HepG2 (cell line): ENCODE data around the gene IL10. TPM values are rescaled to one million over a fixed set of nuclear protein-coding genes. Genes with fewer than 3 reads are reported as not detected.

ENCODE experiments used
- ATAC-seq: fragments of 200-7000 bp; cut with Tn5 transposase; 3 replicates; pipeline ENCODE4 v1.9.1; 2020; ENCODE audit warnings: mild to moderate bottlenecking, moderate library complexity
- BruUV-seq: library from RNA; stranded (reverse); fragments of 400-500 nt; replicated peaks from 2 replicates; lab custom pipeline; 2021; lab: Mats Ljungman, UMichigan
- CTCF ChIA-PET: fragments of 300-600 bp; formaldehyde crosslinking; extraction: SDS; loops from one replicate; lab custom pipeline; 2021; ENCODE audit warnings: low total read pairs, inconsistent platforms, low intra/inter-chr PET ratio; lab: Yijun Ruan, JAX
- POLR2A ChIA-PET: fragments of 350-600 bp; sonication (Branson Sonifier 250); formaldehyde crosslinking; loops from one replicate; lab custom pipeline; 2020; ENCODE audit warnings: antibody characterized with exemption, inconsistent platforms; lab: Yijun Ruan, JAX
- DNase-seq: peaks from one replicate; pipeline ENCODE4 v3.0.0-alpha.2; 2015; ENCODE audit warnings: low spot score
- FAIRE-seq: peaks from 3 replicates; lab custom pipeline; 2011; peaks lifted over from hg19 to GRCh38; lab: Jason Lieb, UNC
- H2AFZ ChIP-seq: one replicate; pipeline ENCODE4 v1.6.1; 2011; ENCODE audit warnings: low read length, inconsistent platforms
- H3K27ac ChIP-seq: fragments of 300-600 bp; 3 replicates; pipeline ENCODE4 v1.8.0; 2011; ENCODE audit warnings: mixed run types, mild to moderate bottlenecking, mixed read lengths, low read length, inconsistent platforms; ENCODE audit not compliant: insufficient read depth; ENCODE audit errors: extremely low read length
- H3K27me3 ChIP-seq, 2 experiments: fragments of 200-600 bp in 1 of 2; 2 replicates in 1 of 2; 3 replicates in 1 of 2; pipeline versions ENCODE4 v1.6.0 to v1.8.0; 2011; ENCODE audit warnings: low read length in 2 of 2, mild to moderate bottlenecking in 2 of 2, moderate library complexity in 2 of 2, inconsistent platforms in 1 of 2; ENCODE audit not compliant: insufficient read depth in 2 of 2, control insufficient read depth in 1 of 2
- H3K36me3 ChIP-seq, 2 experiments: fragments of 200-600 bp in 1 of 2; replicated peaks in 1 of 2; 2 replicates in 1 of 2; 3 replicates in 1 of 2; pipeline versions ENCODE4 v1.5.1 to v1.8.0; 2011; ENCODE audit warnings: low read length in 2 of 2, inconsistent platforms in 1 of 2; ENCODE audit not compliant: insufficient read depth in 2 of 2, control insufficient read depth in 1 of 2
- H3K4me1 ChIP-seq: 2 replicates; pipeline ENCODE4 v1.5.1; 2012; ENCODE audit warnings: low read length, inconsistent platforms; ENCODE audit not compliant: insufficient read depth
- H3K4me2 ChIP-seq: 2 replicates; pipeline ENCODE4 v1.6.0; 2011; ENCODE audit warnings: low read depth, low read length, inconsistent platforms
- H3K4me3 ChIP-seq, 3 experiments: fragments of 200-600 bp in 1 of 3; sonication (generic), shearing (Covaris generic) in 1 of 3; replicated peaks in 1 of 3; 2 replicates each; pipeline ENCODE4 v1.5.1; 2011 to 2016; ENCODE audit warnings: low read length in 3 of 3, inconsistent platforms in 2 of 3, low read depth in 2 of 3, mild to moderate bottlenecking in 2 of 3, control low read depth in 1 of 3, mixed read lengths in 1 of 3; ENCODE audit not compliant: insufficient read depth in 1 of 3
- H3K79me2 ChIP-seq: one replicate; pipeline ENCODE4 v1.6.1; 2011; ENCODE audit warnings: low read length, inconsistent platforms; ENCODE audit not compliant: insufficient read depth
- H3K9ac ChIP-seq: 2 replicates; pipeline ENCODE4 v1.6.0; 2011; ENCODE audit warnings: mild to moderate bottlenecking, low read depth, low read length, inconsistent platforms; ENCODE audit not compliant: insufficient read depth
- H3K9me3 ChIP-seq: 2 replicates; pipeline ENCODE4 v1.5.1; 2012; ENCODE audit warnings: mild to moderate bottlenecking, low read length
- H4K20me1 ChIP-seq: 2 replicates; pipeline ENCODE4 v1.6.0; 2011; ENCODE audit warnings: inconsistent platforms, mild to moderate bottlenecking, low read length, moderate library complexity; ENCODE audit not compliant: insufficient read depth
- ATF7-NPFF ChIP-seq: sonication (generic); formaldehyde crosslinking; IDR thresholded peaks from 2 replicates; pipeline ENCODE4 v1.8.1; 2023; ENCODE audit warnings: mild to moderate bottlenecking, low read depth, missing genetic modification reagents, moderate library complexity
- ZNF318 ChIP-seq: sonication (generic); formaldehyde crosslinking; IDR thresholded peaks from 2 replicates; pipeline ENCODE4 v1.4.0; 2020; ENCODE audit warnings: mild to moderate bottlenecking, missing genetic modification reagents
- ZNF543 ChIP-seq: sonication (generic); formaldehyde crosslinking; IDR thresholded peaks from 2 replicates; pipeline ENCODE4 v1.4.0; 2020; ENCODE audit warnings: mild to moderate bottlenecking, missing genetic modification reagents
- WGBS: methylation state at CpG from one replicate; pipeline ENCODE4 v1.1.6; 2017; ENCODE audit warnings: low lambda C conversion rate; 5-methylcytosine and 5-hydroxymethylcytosine counted together
- in situ Hi-C: cut with HindIII; loops from 2 replicates; pipeline ENCODE4 v1.10.0; 2017; ENCODE audit warnings: low pct_unique_long_range_greater_than_20kb; ENCODE audit not compliant: extremely low pct_ligation_motif_present
- intact Hi-C: fragments of 100-400 bp; cut with micrococcal nuclease; formaldehyde crosslinking; loops from one replicate; pipeline ENCODE4 v1.10.0; 2022; ENCODE audit not compliant: unreplicated experiment
- polyA plus RNA-seq, 8 experiments: library from polyadenylated mRNA; depleted of rRNA in 3 of 8; stranded (reverse) in 7 of 8; unstranded in 1 of 8; fragments of >200 nt; fragmentation: Illumina TruSeq in 4 of 8; extraction: Trizol in 4 of 8; gene quantifications; 2 replicates each; pipeline versions ENCODE4 v1.2.1 to v1.2.3, GENCODE V29; 2011 to 2016; ENCODE audit warnings: low read depth in 4 of 8, missing spikeins in 1 of 8, mixed read lengths in 1 of 8; ENCODE audit not compliant: insufficient read depth in 1 of 8
- total RNA-seq, 5 experiments: library from RNA; depleted of rRNA; stranded (reverse); fragments of >200 nt; fragmentation: Illumina TruSeq; extraction: Trizol; gene quantifications; 2 replicates each; pipeline ENCODE4 v1.2.3, GENCODE V29; 2016; ENCODE audit warnings: low read depth in 1 of 5

The IL10 gene
- total and polyA plus RNA-seq, 2 of the 13 experiments (the other 11 are each of a cell fraction or from before 2014, with no cell fraction given), result not detected

GRCh38 chr1:206816390-206817287, 44.3 kb upstream of the IL10 start:
- Histone ChIP-seq H3K4me2 (no peak overlapping the region), H3K36me3 (no peaks in the 10 kb centered on the region), H3K9ac (no peak overlapping the region), H3K4me1 (no peaks in the 10 kb centered on the region), H4K20me1 (no peaks in the 10 kb centered on the region), H3K27me3 (peaks cover 0 to 5% of the 10 kb centered on the region in 2 experiments; a peak in 1 of 5 replicates), H3K79me2 (no peaks in the 10 kb centered on the region), H2AFZ (no peak overlapping the region), H3K9me3 (peaks cover 15% of the 10 kb centered on the region), H3K4me3 (no peak overlapping the region), H3K27ac (no peak overlapping the region)
- no TSS peak for BruUV-seq
- FAIRE-seq (no peak), DNase-seq (no peak), ATAC-seq (no peak)
- WGBS, result 16% methylated on average over 4 of the region's 4 CpGs
- TF ChIP-seq ATF7-NPFF (CRISPR knock-in tag) (no peak), ZNF318 (CRISPR knock-in tag) (no peak), ZNF543 (CRISPR knock-in tag) (no peak)
- ChIA-PET POLR2A (no interaction called here), CTCF (no interaction called here)
- in situ Hi-C loops, result no loop called here
- intact Hi-C loops, result no loop called here
